Liver (tissue), 9 donors: ENCODE data around the gene LDLRAD1. TPM values are rescaled to one million over a fixed set of nuclear protein-coding genes. Genes with fewer than 3 reads are reported as not detected.
"Not testable (repeated sequence)": the region's sequence is repeated elsewhere in the genome, so short reads cannot be mapped to it uniquely, and the experiment has no call there.

Experiments
- DNase-seq: peaks from one replicate; pipeline ENCODE4 v3.0.0-alpha.2; 2017; ENCODE audit warnings: low spot score
- H3K27ac ChIP-seq, 2 donors: one replicate each; pipeline ENCODE4 v1.7.0; 2013; ENCODE audit warnings: inconsistent platforms in 2 of 2, low read length in 2 of 2, control low read depth in 1 of 2, low read depth in 1 of 2, mild to moderate bottlenecking in 1 of 2
- H3K27me3 ChIP-seq, 4 donors: one replicate each; pipeline versions ENCODE4 v1.6.1 to v1.7.0; 2013; ENCODE audit warnings: low read length in 3 of 4, inconsistent platforms in 1 of 4, mild to moderate bottlenecking in 1 of 4, moderate library complexity in 1 of 4; ENCODE audit not compliant: control insufficient read depth in 4 of 4, insufficient read depth in 4 of 4
- H3K36me3 ChIP-seq, 4 donors: one replicate each; pipeline versions ENCODE4 v1.6.1 to v1.7.0; 2013; ENCODE audit warnings: low read length in 3 of 4, mild to moderate bottlenecking in 3 of 4, low read depth in 1 of 4, moderate library complexity in 1 of 4; ENCODE audit not compliant: control insufficient read depth in 4 of 4, insufficient read depth in 3 of 4
- H3K4me1 ChIP-seq, 4 donors: one replicate each; pipeline versions ENCODE4 v1.6.1 to v1.7.0; 2013; ENCODE audit warnings: low read length in 3 of 4, mild to moderate bottlenecking in 3 of 4, moderate library complexity in 1 of 4; ENCODE audit not compliant: control insufficient read depth in 4 of 4, insufficient read depth in 4 of 4
- H3K4me3 ChIP-seq, 3 donors: one replicate each; pipeline versions ENCODE4 v1.6.1 to v1.7.0; 2013; ENCODE audit warnings: low read length in 3 of 3, control low read depth in 1 of 3, low read depth in 1 of 3, mild to moderate bottlenecking in 1 of 3
- H3K9ac ChIP-seq, 2 donors: one replicate each; pipeline ENCODE4 v1.7.0; 2013; ENCODE audit warnings: low read length in 2 of 2, mild to moderate bottlenecking in 2 of 2, moderate library complexity in 2 of 2, control low read depth in 1 of 2, low read depth in 1 of 2
- H3K9me3 ChIP-seq, 4 donors: one replicate each; pipeline versions ENCODE4 v1.6.1 to v1.7.0; 2013; ENCODE audit warnings: low read length in 3 of 4; ENCODE audit not compliant: control insufficient read depth in 4 of 4
- FOXA1 ChIP-seq: IDR thresholded peaks from 2 replicates; pipeline ENCODE4 v1.6.1; 2016; ENCODE audit warnings: antibody characterized with exemption
- GABPA ChIP-seq, 2 donors: IDR thresholded peaks in 1 of 2; conservative IDR thresholded peaks in 1 of 2; 2 replicates each; pipeline ENCODE4 v1.6.1; 2016; ENCODE audit warnings: antibody characterized with exemption in 2 of 2, mild to moderate bottlenecking in 1 of 2, moderate library complexity in 1 of 2
- HNF4A ChIP-seq, 2 donors: conservative IDR thresholded peaks; 2 replicates each; pipeline ENCODE4 v1.6.1; 2016; ENCODE audit warnings: antibody characterized with exemption in 2 of 2, mild to moderate bottlenecking in 2 of 2
- NR2F2 ChIP-seq: IDR thresholded peaks from 2 replicates; pipeline ENCODE4 v1.6.1; 2016; ENCODE audit warnings: antibody characterized with exemption
- RAD21 ChIP-seq, 2 donors: IDR thresholded peaks; 2 replicates each; pipeline ENCODE4 v1.6.1; 2016; ENCODE audit warnings: antibody characterized with exemption in 2 of 2, mild to moderate bottlenecking in 2 of 2
- RXRA ChIP-seq, 2 donors: IDR thresholded peaks; 2 replicates each; pipeline ENCODE4 v1.6.1; 2017 to 2018; ENCODE audit warnings: antibody characterized with exemption in 2 of 2, mild to moderate bottlenecking in 1 of 2
- TAF1 ChIP-seq: conservative IDR thresholded peaks from 2 replicates; pipeline ENCODE4 v1.6.1; 2016; ENCODE audit warnings: antibody characterized with exemption, mild to moderate bottlenecking
- WGBS: extraction: QIAGEN DNeasy Blood & Tissue Kit; methylation state at CpG from one replicate; pipeline ENCODE4 v1.1.7; 2013; 5-methylcytosine and 5-hydroxymethylcytosine counted together
- polyA plus RNA-seq, 2 donors: library from polyadenylated mRNA; stranded (reverse) in 1 of 2; unstranded in 1 of 2; fragments of 200-250 nt in 1 of 2; fragments of >200 nt in 1 of 2; fragmentation: Nextera tagmentation in 1 of 2; extraction: Ambion mirVana in 1 of 2; gene quantifications; one replicate each; pipeline versions ENCODE4 v1.2.1 to v1.2.3, GENCODE V29; 2013 to 2015
- total RNA-seq, 2 donors: library from RNA; depleted of rRNA; stranded (reverse); fragments of >200 nt; gene quantifications; one replicate each; pipeline ENCODE4 v1.2.3, GENCODE V29; 2014
- TF ChIP-seq, protein P1 (sequence below): IDR thresholded peaks from 2 replicates; pipeline ENCODE4 v1.6.1; 2016; ENCODE audit warnings: antibody characterized with exemption
- TF ChIP-seq, protein P2 (sequence below): fragments of 150-350 bp; IDR thresholded peaks from 2 replicates; pipeline ENCODE4 v1.5.1; 2017; ENCODE audit warnings: improper control_type of control experiment, low read depth, low read length; ENCODE audit not compliant: missing input control
- donor health status: healthy.
- donor health status: healthy.
- donor health status: healthy.
- donor health status: healthy.
- donor health status: healthy.

Gene LDLRAD1
- total and polyA plus RNA-seq, 4 donors = not detected

DNA sequence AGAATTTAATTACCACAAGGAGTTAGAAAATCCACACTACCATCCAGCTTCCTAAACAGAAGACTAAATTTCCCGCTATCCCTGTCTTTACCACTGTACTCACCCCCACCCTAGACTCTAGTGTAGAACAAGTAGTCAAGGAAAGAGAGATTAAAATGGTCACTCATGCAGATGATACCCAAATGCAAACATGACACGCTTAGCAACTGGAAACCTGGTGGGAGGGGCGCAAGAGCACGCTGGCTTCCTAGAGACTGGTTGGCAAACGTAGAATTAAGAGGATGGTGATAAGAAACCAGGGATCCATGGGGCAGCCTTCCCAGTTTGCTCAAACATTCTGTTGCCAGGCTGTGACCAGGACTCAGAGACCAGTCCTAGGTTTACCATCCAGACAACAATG, 9.9 kb upstream of the LDLRAD1 start:
- Histone ChIP-seq H3K4me3 (no peak overlapping the region), H3K27me3 (no peaks in the 10 kb centered on the region), H3K36me3 (peaks cover 0 to 30% (median 15%) of the 10 kb centered on the region in 4 donors), H3K4me1 (no peaks in the 10 kb centered on the region), H3K9me3 (no peaks in the 10 kb centered on the region), H3K9ac (no peak overlapping the region), H3K27ac (no peak overlapping the region)
- 86% methylated on average over 5 of the region's 5 CpGs for WGBS
- DNase-seq = no peak
- TF ChIP-seq NR2F2 (no peak), HNF4A (conservative IDR thresholded peaks at IDR 0.05) (no peak), TAF1 (no peak)

DNA sequence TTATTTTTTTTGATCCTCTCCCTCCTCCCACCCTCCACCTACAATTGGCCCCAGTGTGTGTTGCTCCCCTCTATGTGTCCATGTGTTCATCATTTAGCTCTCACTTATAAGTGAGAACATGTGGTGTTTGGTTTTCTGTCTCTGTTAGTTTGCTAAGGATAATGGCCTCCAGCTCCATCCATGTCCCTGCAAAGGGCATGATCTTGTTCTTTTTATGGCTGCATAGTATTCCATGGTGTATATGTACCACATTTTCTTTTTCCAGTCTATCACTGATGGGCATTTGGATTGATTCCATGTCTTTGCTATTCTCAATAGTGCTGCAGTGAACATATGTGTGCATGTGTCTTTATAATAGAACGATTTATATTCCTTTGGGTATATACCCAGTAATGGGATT, 6.8 kb upstream of the LDLRAD1 start:
- H3K4me3 ChIP-seq, H3K9me3 ChIP-seq, H3K27ac ChIP-seq, H3K36me3 ChIP-seq, H3K9ac ChIP-seq, H3K27me3 ChIP-seq, DNase-seq, H3K4me1 ChIP-seq: not testable (repeated sequence)
- WGBS = 95% methylated on average over 1 of the region's 1 CpG

DNA sequence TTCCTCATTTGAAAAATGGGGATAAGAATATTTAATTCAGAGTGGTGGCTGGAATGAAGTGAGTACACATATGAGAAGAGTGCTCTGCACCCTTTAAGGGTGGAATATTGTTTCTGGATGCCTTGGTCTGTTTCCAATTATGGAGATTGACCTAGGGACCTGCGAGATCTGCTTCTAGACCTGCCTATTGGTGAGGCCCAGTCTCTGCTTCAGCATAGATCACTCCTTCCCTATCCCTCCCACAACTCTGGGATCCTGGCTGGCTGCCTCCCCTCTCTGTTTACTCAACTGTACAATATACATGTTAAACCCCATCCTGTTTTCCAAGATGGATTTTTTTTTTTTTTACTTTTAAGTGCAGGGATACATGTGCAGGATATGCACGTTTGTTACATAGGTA, 6.4 kb upstream of the LDLRAD1 start:
- H3K4me1 ChIP-seq = no peaks in the 10 kb centered on the region
- DNase-seq = no peak
- peaks cover 0 to 7% (median 0%) of the 10 kb centered on the region in 4 donors for H3K36me3 ChIP-seq
- H3K27ac ChIP-seq = no peak overlapping the region
- no peaks in the 10 kb centered on the region for H3K27me3 ChIP-seq
- TF ChIP-seq RAD21 (IDR thresholded peaks at IDR 0.05) (no peak), FOXA1 (no peak), GABPA (IDR thresholded peaks at IDR 0.05 in 1 of 2, conservative IDR thresholded peaks at IDR 0.05 in 1 of 2) (no peak), RXRA (IDR thresholded peaks at IDR 0.05) (no peak)
- TF ChIP-seq, protein P1, sequence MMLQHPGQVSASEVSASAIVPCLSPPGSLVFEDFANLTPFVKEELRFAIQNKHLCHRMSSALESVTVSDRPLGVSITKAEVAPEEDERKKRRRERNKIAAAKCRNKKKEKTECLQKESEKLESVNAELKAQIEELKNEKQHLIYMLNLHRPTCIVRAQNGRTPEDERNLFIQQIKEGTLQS = no peak
- TF ChIP-seq, protein P2, sequence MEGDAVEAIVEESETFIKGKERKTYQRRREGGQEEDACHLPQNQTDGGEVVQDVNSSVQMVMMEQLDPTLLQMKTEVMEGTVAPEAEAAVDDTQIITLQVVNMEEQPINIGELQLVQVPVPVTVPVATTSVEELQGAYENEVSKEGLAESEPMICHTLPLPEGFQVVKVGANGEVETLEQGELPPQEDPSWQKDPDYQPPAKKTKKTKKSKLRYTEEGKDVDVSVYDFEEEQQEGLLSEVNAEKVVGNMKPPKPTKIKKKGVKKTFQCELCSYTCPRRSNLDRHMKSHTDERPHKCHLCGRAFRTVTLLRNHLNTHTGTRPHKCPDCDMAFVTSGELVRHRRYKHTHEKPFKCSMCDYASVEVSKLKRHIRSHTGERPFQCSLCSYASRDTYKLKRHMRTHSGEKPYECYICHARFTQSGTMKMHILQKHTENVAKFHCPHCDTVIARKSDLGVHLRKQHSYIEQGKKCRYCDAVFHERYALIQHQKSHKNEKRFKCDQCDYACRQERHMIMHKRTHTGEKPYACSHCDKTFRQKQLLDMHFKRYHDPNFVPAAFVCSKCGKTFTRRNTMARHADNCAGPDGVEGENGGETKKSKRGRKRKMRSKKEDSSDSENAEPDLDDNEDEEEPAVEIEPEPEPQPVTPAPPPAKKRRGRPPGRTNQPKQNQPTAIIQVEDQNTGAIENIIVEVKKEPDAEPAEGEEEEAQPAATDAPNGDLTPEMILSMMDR = no peak
- H3K9ac ChIP-seq = no peak overlapping the region
- H3K4me3 ChIP-seq = no peak overlapping the region
- 87% methylated on average over 2 of the region's 2 CpGs for WGBS
- no peaks in the 10 kb centered on the region for H3K9me3 ChIP-seq

DNA sequence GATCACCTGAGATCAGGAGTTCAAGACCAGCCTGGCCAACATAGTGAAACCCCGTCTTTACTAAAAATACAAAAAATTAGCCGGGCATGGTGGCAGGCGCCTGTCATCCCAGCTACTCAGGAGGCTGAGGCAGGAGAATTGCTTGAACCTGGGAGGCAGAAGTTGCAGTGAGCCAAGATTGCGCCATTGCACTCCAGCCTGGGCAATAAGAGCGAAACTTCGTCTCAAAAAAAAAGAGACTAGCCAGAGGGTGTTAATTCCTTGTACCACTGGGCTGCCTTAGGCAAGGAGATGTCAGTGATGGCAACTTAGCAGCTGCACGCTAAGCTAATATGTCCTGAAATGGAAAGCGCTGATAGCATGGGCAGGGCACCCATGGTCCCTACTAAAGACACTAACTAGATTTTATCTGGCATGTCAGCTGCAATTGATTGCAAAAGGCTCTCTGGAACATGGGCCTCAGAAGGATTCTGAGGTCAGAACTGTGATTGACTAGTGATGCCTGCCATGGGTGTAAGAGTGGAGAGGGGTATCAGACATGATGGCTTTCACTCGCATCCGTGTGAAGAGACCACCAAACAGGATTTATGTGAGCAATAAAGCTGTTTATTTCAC, 1.7 kb upstream of the LDLRAD1 start:
- H3K27ac ChIP-seq, H3K9ac ChIP-seq, H3K4me3 ChIP-seq, DNase-seq, H3K27me3 ChIP-seq, H3K36me3 ChIP-seq, H3K4me1 ChIP-seq, H3K9me3 ChIP-seq: not testable (repeated sequence)
- 88% methylated on average over 10 of the region's 10 CpGs for WGBS
